PFSK-1 (cell line): ENCODE results near the gene MAN1A2.

ENCODE experiments used
- FOXP2 ChIP-seq: optimal IDR thresholded peaks from 2 replicates; pipeline ENCODE3; 2011; ENCODE audit warnings: borderline replicate concordance, control low read depth, inconsistent platforms; ENCODE audit not compliant: insufficient read depth; ENCODE audit errors: extremely low read length, extremely low read depth
- POLR2AphosphoS5 ChIP-seq: IDR thresholded peaks from 2 replicates; pipeline ENCODE4 v1.6.1; 2012; ENCODE audit warnings: low read depth, mild to moderate bottlenecking, control low read depth, low read length, moderate library complexity
- REST ChIP-seq, 2 experiments: IDR thresholded peaks; 2 replicates each; pipeline versions ENCODE4 v1.6.1 to v1.8.0; 2011 to 2012; ENCODE audit warnings: low read depth in 2 of 2, low read length in 2 of 2, control low read depth in 1 of 2, inconsistent platforms in 1 of 2, mild to moderate bottlenecking in 1 of 2, moderate library complexity in 1 of 2; ENCODE audit not compliant: insufficient read depth in 1 of 2
- SIN3A ChIP-seq: IDR thresholded peaks from 2 replicates; pipeline ENCODE4 v1.6.1; 2012; ENCODE audit warnings: mild to moderate bottlenecking, low read length, moderate library complexity, borderline replicate concordance; ENCODE audit not compliant: insufficient read depth
- TAF1 ChIP-seq: IDR thresholded peaks from 2 replicates; pipeline ENCODE4 v1.6.1; 2012; ENCODE audit warnings: low read length, control low read depth, borderline replicate concordance; ENCODE audit not compliant: insufficient read depth

The MAN1A2 gene

GRCh38 chr1:117436513-117436912 lies 69.3 kb downstream of the MAN1A2 start:
- TF ChIP-seq FOXP2 (no peak), SIN3A (no peak)

GRCh38 chr1:117447661-117448060 lies 80.4 kb downstream of the MAN1A2 start:
- TF ChIP-seq TAF1 (no peak), POLR2AphosphoS5 (no peak), FOXP2 (no peak), SIN3A (no peak)

DNA sequence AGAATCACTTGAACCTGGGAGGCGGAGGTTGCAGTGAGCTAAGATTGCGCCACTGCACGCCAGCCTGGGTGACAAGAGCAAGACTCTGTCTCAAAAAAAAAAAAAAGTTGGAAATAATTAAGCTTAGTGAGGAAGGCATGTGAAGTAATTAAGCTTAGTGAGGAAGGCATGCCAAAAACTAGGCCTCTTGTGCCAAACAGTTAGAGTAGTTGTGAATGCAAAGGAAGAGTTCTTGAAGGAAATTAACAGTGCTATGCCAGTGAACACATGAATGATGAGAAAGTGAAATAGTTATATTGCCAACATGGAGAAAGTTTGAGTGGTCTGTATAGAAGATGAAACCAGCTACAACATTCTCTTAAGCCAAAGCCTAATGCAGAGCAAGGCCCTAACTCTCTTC lies 85.0 kb downstream of the MAN1A2 start:
- TF ChIP-seq TAF1 (no peak), FOXP2 (no peak), POLR2AphosphoS5 (no peak), REST (IDR thresholded peaks at IDR 0.05; ENCODE audit: insufficient read depth in 1 of 2, low read depth in 2 of 2, low read length in 2 of 2) (no peak), SIN3A (no peak)

- TF ChIP-seq SIN3A (no peak), FOXP2 (no peak), POLR2AphosphoS5 (no peak), REST (IDR thresholded peaks at IDR 0.05; ENCODE audit: insufficient read depth in 1 of 2, low read depth in 2 of 2, low read length in 2 of 2) (no peak), TAF1 (no peak)
These were observed 86.7 kb downstream of the MAN1A2 start for GRCh38 chr1:117453958-117454357.

- TF ChIP-seq REST (IDR thresholded peaks at IDR 0.05; ENCODE audit: insufficient read depth in 1 of 2, low read depth in 2 of 2, low read length in 2 of 2) (no peak), FOXP2 (no peak), POLR2AphosphoS5 (no peak), SIN3A (no peak), TAF1 (no peak)
These were observed 99.5 kb downstream of the MAN1A2 start for GRCh38 chr1:117466761-117467160.

DNA sequence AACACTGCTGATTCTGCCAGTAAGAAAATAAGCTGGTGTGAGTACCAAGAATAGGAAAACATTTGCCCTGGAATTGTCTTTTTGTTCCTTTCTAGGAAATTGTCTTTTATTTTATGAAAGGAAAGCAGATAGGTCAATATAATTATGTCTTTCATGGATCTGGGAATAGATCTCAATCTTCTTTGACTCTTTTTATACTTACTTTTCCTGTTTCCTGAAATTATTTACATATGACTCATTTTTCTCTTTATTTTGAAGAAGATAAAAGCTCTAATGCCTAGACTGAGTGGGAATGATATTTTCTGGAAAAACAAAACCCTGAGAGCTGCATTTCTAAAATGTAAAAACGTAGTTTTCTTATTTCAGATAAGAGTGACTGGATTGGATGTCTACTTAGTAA lies 100.1 kb downstream of the MAN1A2 start:
- TF ChIP-seq TAF1 = no peak
- TF ChIP-seq REST (IDR thresholded peaks at IDR 0.05; ENCODE audit: insufficient read depth in 1 of 2, low read depth in 2 of 2, low read length in 2 of 2) = no peak
